ENCODE results near the gene ISCU.

The ISCU gene

DNA sequence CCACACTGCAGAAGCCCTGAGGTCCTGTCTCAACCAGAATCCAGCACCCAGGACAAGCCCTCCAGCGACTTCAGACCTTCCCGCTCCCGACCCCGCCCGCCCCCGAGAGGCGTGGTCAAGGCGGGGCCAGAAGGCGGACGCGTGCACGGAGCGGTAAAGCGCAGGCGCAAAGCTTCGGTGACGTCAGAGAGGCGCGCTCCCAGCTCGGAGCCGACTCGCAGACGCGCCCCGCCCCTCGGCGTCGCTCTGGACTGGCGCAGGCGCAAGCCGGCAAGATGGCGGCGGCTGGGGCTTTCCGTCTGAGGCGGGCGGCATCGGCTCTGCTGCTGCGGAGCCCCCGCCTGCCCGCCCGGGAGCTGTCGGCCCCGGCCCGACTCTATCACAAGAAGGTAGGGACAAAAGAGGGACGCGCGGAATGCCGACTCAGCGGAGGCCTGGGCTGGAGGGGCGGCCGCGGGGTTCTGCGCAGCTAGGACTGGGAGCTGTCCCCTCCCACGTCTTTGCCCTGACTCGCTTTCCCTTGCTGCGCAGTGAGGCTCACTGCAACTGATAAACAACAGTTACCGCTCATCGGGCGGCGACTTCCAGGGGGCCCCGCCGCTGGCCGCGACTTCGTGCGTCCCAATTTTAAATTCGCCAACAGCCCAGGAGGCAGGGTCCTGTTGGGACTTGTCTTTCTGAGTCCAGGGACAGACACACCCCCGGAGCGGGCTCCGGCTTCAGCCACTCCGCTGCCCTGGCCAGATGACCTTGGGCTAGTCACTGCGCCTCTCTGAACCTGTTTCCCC, at the start of gene ISCU:
ISCU (plus strand) TSS at position 249 of the 788 bp plus-strand sequence; CDS start at position 276, 27 bp downstream.
- H3K4me3 ChIP-seq (ENCODE audit: low read length), result peak within 1 kb of the TSS; percentile 100
- no peak for TF ChIP-seq CTCF (conservative IDR thresholded peaks at IDR 0.05; ENCODE audit: low read length)
- peak; percentile 94 for DNase-seq (ENCODE audit: low read depth)

DNA sequence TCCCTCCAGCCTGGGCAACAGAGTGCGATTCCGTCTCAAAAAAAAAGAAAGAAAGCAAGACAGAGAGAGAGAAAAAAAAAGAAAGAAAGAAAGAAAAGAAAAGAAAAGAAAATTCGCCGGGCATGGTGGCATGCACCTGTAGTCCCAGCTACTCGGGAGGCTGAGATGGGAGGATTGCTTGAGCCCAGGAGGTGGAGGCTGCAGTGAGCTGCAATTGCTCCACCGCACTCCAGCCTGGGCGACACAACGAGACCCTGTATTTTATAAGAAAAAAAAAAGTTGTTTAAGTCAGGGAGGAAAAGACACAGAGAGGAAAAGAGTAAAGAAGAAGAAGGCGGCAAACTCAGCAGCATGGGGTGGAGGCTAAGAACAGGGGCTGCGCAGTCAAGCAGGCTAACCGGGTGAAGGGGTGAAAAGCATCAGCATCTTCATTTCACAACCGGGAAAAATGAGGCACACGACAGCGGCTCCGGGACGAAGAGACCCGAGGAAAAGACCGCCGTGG, 47.9 kb upstream of the ISCU start:
- no peak for TF ChIP-seq CTCF (conservative IDR thresholded peaks at IDR 0.05; ENCODE audit: low read length)
- no peak for DNase-seq (ENCODE audit: low read depth)
- peak overlapping the region; percentile 53 for H3K4me3 ChIP-seq (ENCODE audit: low read length)

GRCh38 chr12:108514973-108515814, 47.2 kb upstream of the ISCU start, which contains the start of gene FICD:
FICD (plus strand) TSS chr12:108515277; CDS start chr12:108516973, 1,696 bp downstream.
- H3K4me3 ChIP-seq (ENCODE audit: low read length), result peak within 1 kb of the TSS; percentile 87
- DNase-seq (ENCODE audit: low read depth), result peak; percentile 97
- TF ChIP-seq CTCF (conservative IDR thresholded peaks at IDR 0.05; ENCODE audit: low read length), result no peak

DNA sequence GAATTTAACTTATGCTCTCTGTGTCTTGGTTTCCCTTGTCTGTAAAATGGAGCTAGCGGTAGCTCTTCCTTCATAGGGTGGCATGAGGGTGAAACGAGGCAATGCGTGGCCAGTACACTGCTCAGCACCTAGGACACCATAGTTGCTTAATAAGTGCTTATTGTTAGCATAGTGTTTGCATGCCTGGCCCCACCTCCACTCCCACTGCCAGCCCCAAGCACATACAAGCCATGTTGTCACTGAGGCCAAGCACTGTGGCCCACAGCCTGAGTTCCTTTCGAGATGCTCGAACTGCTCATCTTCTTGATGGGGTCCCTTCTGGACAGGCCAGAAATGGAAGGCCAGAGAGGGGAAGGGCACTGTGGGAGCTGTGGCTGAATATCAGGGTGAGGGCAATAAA, 46.5 kb upstream of the ISCU start:
- H3K4me3 ChIP-seq (ENCODE audit: low read length), result peak overlapping the region; percentile 87
- no peak for DNase-seq (ENCODE audit: low read depth)
- TF ChIP-seq CTCF (conservative IDR thresholded peaks at IDR 0.05; ENCODE audit: low read length), result no peak

DNA sequence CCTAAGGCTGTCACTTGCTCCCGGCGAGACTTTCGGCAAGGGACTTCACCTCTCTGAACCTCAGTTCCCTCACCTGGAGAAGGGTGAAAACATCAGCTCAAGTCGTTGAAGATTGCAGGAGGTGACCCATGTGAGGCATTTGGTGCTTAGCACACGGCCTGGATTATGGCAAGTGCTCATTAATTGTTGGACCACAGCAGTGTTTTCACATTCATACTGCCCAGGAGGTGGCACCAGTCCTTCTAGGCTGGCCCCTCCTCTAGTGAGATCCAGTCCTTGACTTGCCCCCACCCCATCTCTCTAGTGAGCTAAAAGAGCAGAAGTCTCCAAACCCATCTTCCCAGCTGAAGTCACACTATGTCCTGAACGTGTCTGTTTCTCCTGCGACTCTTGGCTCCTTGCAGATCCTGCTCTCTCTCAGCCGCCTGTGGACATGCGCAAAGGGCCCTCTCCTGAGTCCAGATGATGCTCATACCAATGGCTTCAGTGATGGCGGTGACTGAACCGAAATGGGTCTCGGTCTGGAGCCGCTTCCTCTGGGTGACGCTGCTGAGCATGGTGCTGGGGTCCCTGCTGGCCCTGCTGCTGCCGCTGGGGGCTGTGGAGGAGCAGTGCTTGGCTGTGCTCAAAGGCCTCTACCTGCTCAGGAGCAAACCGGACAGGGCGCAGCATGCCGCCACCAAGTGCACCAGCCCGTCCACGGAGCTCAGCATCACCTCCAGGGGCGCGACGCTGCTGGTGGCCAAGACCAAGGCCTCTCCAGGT, 45.7 kb upstream of the ISCU start:
- DNase-seq (ENCODE audit: low read depth), result peak; percentile 16
- TF ChIP-seq CTCF (conservative IDR thresholded peaks at IDR 0.05; ENCODE audit: low read length), result peak; percentile 25
- H3K4me3 ChIP-seq (ENCODE audit: low read length), result peak overlapping the region; percentile 87

DNA sequence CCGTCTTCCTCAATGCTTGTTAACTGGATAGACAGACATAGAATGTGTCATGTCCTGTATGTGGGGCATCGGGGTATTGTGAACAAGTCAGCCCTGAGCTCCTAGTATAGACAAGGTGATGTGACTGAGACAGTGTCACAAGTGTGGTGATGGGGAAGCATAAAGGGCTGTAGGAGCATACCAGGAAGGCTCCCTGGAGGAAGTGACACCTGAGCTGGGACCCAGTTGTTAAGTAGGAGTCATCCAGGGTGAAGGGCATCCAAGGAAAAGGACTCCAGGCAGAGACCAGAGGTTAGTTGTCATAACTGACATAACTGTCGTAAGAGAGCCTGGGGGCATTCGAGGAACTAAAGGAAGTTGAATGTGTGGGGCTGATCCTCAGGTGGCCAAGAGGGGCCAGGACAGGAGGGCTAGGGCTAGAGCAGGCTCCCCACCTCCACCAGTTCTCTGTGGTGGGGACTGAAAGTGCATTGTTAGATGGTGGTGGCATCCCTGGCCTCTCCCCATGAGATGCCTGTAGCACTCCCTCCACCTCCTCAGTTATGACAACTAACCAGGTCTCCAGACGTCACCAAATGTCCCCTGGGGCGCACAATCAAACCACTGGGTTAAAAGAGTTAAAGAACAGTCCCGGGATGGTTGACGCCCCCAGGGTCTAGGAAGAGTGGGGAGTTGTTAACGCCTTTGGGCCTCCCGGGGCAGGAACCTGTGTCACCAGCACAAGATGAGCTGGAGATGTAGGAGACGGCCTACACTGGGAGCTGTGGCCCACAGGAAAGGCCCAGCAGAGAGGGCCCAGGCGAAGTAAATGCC, 44.9 kb upstream of the ISCU start:
- H3K4me3 ChIP-seq (ENCODE audit: low read length), result no peak overlapping the region
- no peak for DNase-seq (ENCODE audit: low read depth)
- TF ChIP-seq CTCF (conservative IDR thresholded peaks at IDR 0.05; ENCODE audit: low read length), result no peak

Measured in AG10803 (cell line).